ENCODE results near the gene EP400.

- TF ChIP-seq SIN3A (conservative IDR thresholded peaks at IDR 0.05 in 1 of 2, IDR thresholded peaks at IDR 0.05 in 1 of 2; ENCODE audit: low read depth in 1 of 2, low read length in 2 of 2): no peak
- no peak for TF ChIP-seq EZH2 (IDR thresholded peaks at IDR 0.05; ENCODE audit: low read depth, low read length, severe bottlenecking)
- no peak for TF ChIP-seq YY1 (IDR thresholded peaks at IDR 0.05; ENCODE audit: low read depth, low read length)
- TF ChIP-seq EP300 (IDR thresholded peaks at IDR 0.05; ENCODE audit: borderline replicate concordance in 1 of 2, low read depth in 2 of 2, low read length in 2 of 2): no peak
- TF ChIP-seq, protein P1, sequence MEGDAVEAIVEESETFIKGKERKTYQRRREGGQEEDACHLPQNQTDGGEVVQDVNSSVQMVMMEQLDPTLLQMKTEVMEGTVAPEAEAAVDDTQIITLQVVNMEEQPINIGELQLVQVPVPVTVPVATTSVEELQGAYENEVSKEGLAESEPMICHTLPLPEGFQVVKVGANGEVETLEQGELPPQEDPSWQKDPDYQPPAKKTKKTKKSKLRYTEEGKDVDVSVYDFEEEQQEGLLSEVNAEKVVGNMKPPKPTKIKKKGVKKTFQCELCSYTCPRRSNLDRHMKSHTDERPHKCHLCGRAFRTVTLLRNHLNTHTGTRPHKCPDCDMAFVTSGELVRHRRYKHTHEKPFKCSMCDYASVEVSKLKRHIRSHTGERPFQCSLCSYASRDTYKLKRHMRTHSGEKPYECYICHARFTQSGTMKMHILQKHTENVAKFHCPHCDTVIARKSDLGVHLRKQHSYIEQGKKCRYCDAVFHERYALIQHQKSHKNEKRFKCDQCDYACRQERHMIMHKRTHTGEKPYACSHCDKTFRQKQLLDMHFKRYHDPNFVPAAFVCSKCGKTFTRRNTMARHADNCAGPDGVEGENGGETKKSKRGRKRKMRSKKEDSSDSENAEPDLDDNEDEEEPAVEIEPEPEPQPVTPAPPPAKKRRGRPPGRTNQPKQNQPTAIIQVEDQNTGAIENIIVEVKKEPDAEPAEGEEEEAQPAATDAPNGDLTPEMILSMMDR (IDR thresholded peaks at IDR 0.05; ENCODE audit: control extremely low read depth in 1 of 3, insufficient read depth in 1 of 3, low read depth in 1 of 3, low read length in 3 of 3): no peak
- no peak for TF ChIP-seq RAD21 (IDR thresholded peaks at IDR 0.05 in 1 of 2, conservative IDR thresholded peaks at IDR 0.05 in 1 of 2; ENCODE audit: low read depth in 2 of 2, low read length in 2 of 2)
- TF ChIP-seq POU5F1 (IDR thresholded peaks at IDR 0.05; ENCODE audit: low read depth, low read length): no peak
- no peak for TF ChIP-seq TEAD4 (IDR thresholded peaks at IDR 0.05; ENCODE audit: low read depth, low read length)
- TF ChIP-seq CTBP2 (IDR thresholded peaks at IDR 0.05; ENCODE audit: borderline replicate concordance, insufficient read depth, insufficient read length, low read length): no peak
- TF ChIP-seq, protein P2, sequence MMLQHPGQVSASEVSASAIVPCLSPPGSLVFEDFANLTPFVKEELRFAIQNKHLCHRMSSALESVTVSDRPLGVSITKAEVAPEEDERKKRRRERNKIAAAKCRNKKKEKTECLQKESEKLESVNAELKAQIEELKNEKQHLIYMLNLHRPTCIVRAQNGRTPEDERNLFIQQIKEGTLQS (IDR thresholded peaks at IDR 0.05; ENCODE audit: insufficient read depth, low read depth, low read length): no peak
- TF ChIP-seq SP1 (IDR thresholded peaks at IDR 0.05; ENCODE audit: low read depth, low read length): no peak
- TF ChIP-seq POLR2A (IDR thresholded peaks at IDR 0.05; ENCODE audit: control extremely low read depth in 1 of 2, low read depth in 2 of 2, low read length in 2 of 2): no peak
Measured at GRCh38 chr12:131905630-131906091, 44.1 kb upstream of the EP400 start.

Measured in H1 (cell line).